Endothelial cell (in vitro differentiated cells): ENCODE results near the gene TOM1. TPM values are rescaled to one million over a fixed set of nuclear protein-coding genes. Genes with fewer than 3 reads are reported as not detected.

Source experiments
- DNase-seq: peaks from one replicate; pipeline ENCODE4 v3.0.0; 2021; ENCODE audit warnings: low spot score
- H3K27ac Mint-ChIP-seq: one replicate; pipeline ENCODE4 v1.8.0; 2021; ENCODE audit warnings: mixed read lengths, inconsistent platforms; ENCODE audit not compliant: unreplicated experiment
- H3K27me3 Mint-ChIP-seq: one replicate; pipeline ENCODE4 v1.8.0; 2021; ENCODE audit warnings: mild to moderate bottlenecking, moderate library complexity, mixed read lengths, inconsistent platforms; ENCODE audit not compliant: unreplicated experiment
- H3K36me3 Mint-ChIP-seq: one replicate; pipeline ENCODE4 v1.8.0; 2021; ENCODE audit warnings: mild to moderate bottlenecking, low read depth, mixed read lengths, inconsistent platforms; ENCODE audit not compliant: unreplicated experiment
- H3K4me1 Mint-ChIP-seq: one replicate; pipeline ENCODE4 v1.8.0; 2021; ENCODE audit warnings: mild to moderate bottlenecking, mixed read lengths, inconsistent platforms; ENCODE audit not compliant: unreplicated experiment
- H3K4me3 Mint-ChIP-seq: one replicate; pipeline ENCODE4 v1.8.0; 2021; ENCODE audit warnings: mild to moderate bottlenecking, mixed read lengths, inconsistent platforms; ENCODE audit not compliant: unreplicated experiment
- H3K9me3 Mint-ChIP-seq: one replicate; pipeline ENCODE4 v1.8.0; 2021; ENCODE audit warnings: mixed read lengths, inconsistent platforms; ENCODE audit not compliant: unreplicated experiment
- CTCF ChIP-seq: fragments of 200-600 bp; sonication (generic); IDR thresholded peaks from one replicate; pipeline ENCODE4 v1.5.0; 2021; ENCODE audit warnings: antibody characterized with exemption; ENCODE audit not compliant: unreplicated experiment
- total RNA-seq: library from RNA; stranded (reverse); fragmentation: NEBNext Ultra II Directional; extraction: Animal tissue kit (Norgen Biotek cat#: 25700); gene quantifications from one replicate; pipeline ENCODE4 v1.2.1, GENCODE V29; 2021; ENCODE audit not compliant: unreplicated experiment

The TOM1 gene
- total RNA-seq, 1 donor from 2014 or later = 32.0 TPM

GRCh38 chr22:35330258-35330861 lies 30.7 kb downstream of the TOM1 start:
- Mint-ChIP-seq H3K27me3 (peaks cover 4% of the 10 kb centered on the region), H3K36me3 (peaks cover 27% of the 10 kb centered on the region), H3K27ac (no peak overlapping the region), H3K4me3 (no peak overlapping the region), H3K9me3 (no peaks in the 10 kb centered on the region), H3K4me1 (no peaks in the 10 kb centered on the region)
- no peak for TF ChIP-seq CTCF
- no peak for DNase-seq

- no peak overlapping the region for H3K4me3 Mint-ChIP-seq
- H3K27me3 Mint-ChIP-seq = no peaks in the 10 kb centered on the region
- no peak for TF ChIP-seq CTCF
- H3K36me3 Mint-ChIP-seq = peaks cover 24% of the 10 kb centered on the region
- no peaks in the 10 kb centered on the region for H3K9me3 Mint-ChIP-seq
- H3K4me1 Mint-ChIP-seq = peaks cover 4% of the 10 kb centered on the region
- no peak for DNase-seq
- H3K27ac Mint-ChIP-seq = no peak overlapping the region
These were observed 32.6 kb downstream of the TOM1 start for GRCh38 chr22:35332278-35332677.

GRCh38 chr22:35333220-35333619 lies 33.5 kb downstream of the TOM1 start:
- DNase-seq = no peak
- Mint-ChIP-seq H3K27me3 (no peaks in the 10 kb centered on the region), H3K9me3 (no peaks in the 10 kb centered on the region), H3K4me1 (peaks cover 4% of the 10 kb centered on the region), H3K36me3 (peaks cover 23% of the 10 kb centered on the region), H3K27ac (no peak overlapping the region), H3K4me3 (no peak overlapping the region)
- no peak for TF ChIP-seq CTCF

GRCh38 chr22:35334004-35334403 lies 34.3 kb downstream of the TOM1 start:
- no peaks in the 10 kb centered on the region for H3K9me3 Mint-ChIP-seq
- H3K4me1 Mint-ChIP-seq = peaks cover 4% of the 10 kb centered on the region
- H3K36me3 Mint-ChIP-seq = peaks cover 23% of the 10 kb centered on the region
- H3K27me3 Mint-ChIP-seq = no peaks in the 10 kb centered on the region
- H3K27ac Mint-ChIP-seq = no peak overlapping the region
- no peak overlapping the region for H3K4me3 Mint-ChIP-seq
- TF ChIP-seq CTCF = no peak
- DNase-seq = no peak

- peak overlapping the region; percentile 25 for H3K4me3 Mint-ChIP-seq
- no peak for DNase-seq
- peaks cover 24% of the 10 kb centered on the region for H3K36me3 Mint-ChIP-seq
- H3K27ac Mint-ChIP-seq = no peak overlapping the region
- H3K4me1 Mint-ChIP-seq = peaks cover 4% of the 10 kb centered on the region
- H3K9me3 Mint-ChIP-seq = no peaks in the 10 kb centered on the region
- TF ChIP-seq CTCF = no peak
- H3K27me3 Mint-ChIP-seq = no peaks in the 10 kb centered on the region
These were observed 35.8 kb downstream of the TOM1 start for GRCh38 chr22:35335468-35335867.
